ENCODE measurements around the gene PALM2AKAP2.

PALM2AKAP2 gene

GRCh38 chr9:109771796-109772531 is 8.0 kb upstream of the PALM2AKAP2 start:
- DNase-seq (ENCODE audit: low read depth), result no peak

GRCh38 chr9:109775516-109775915 is 4.5 kb upstream of the PALM2AKAP2 start:
- DNase-seq (ENCODE audit: low read depth), result no peak

DNA sequence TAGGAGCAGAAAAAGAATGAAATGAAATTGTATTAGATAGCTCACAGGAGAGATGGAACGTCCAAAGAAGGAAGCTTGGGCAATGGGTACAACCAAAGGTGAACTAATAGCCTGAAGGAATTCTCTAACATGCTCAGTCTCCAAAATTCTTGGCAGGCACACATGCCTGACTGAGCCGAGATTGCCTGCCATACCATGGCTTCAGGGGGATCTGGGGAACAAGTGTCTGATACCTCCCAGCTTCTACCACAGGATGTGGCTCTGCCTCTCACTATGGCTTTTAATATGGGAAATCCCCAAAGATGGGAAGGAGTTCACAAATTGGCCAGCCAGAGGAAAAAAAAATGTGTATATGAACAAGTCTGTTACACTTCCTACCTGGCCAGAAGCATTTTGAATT is 3.6 kb upstream of the PALM2AKAP2 start:
- DNase-seq (ENCODE audit: low read depth), result no peak

GRCh38 chr9:109780453-109781033 is 545 bp downstream of the PALM2AKAP2 start:
- no peak for DNase-seq (ENCODE audit: low read depth)

- DNase-seq (ENCODE audit: low read depth), result no peak
Measured at GRCh38 chr9:109781086-109781485, 1.1 kb downstream of the PALM2AKAP2 start.

DNA sequence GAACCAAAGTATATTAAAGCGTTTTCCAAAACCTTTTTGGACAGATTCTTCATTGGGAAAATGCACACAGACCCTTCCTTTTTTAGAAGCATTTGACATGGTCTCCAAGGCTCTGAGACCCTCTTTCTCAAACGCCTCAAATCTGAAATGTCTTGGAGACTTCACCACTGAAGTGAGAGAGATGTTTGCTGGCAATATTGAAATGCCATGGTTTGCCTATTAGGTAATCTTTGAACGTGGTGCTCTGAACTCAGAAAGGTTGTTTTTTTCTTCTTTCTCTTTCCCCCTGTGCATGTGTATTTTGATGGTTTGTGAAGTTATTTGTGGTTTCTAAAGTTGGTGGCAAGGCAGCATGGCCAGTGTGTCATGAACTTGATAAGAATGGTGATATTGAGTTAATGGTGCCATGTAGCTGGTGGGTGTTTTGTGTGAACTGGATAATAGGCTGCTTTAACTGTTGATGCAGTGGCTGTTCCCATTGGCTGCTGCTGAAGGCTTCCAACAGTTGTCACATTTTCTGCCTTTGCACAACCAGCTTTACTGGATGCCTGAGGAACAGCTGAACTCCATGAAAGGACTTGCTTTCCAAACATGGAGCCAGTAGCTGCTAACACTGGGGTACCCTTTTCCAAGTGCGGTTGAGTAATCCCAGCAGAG is 1.7 kb downstream of the PALM2AKAP2 start:
- no peak for DNase-seq (ENCODE audit: low read depth)

- DNase-seq (ENCODE audit: low read depth), result no peak
Measured at GRCh38 chr9:109787735-109788134, 7.7 kb downstream of the PALM2AKAP2 start.

DNA sequence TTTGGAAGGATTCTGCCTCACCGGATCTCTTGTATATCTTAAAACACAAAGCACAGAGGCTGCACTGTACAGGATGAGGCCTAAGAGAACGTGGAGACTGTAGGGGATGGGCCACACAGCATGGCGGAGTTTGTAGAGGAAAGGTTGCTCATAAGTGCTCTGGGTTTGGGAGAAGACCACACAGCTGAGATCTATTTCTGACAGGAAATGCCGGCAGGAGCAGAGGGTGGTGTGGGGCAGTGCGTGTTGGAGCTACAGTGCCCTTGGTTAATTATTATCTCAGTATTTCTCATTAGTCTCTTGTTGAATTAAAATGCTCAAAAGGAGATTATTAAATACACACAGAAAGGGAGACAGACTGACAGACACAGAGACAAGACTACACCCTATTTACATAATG is 9.6 kb downstream of the PALM2AKAP2 start:
- DNase-seq (ENCODE audit: low read depth), result no peak

- DNase-seq (ENCODE audit: low read depth), result no peak
Measured at GRCh38 chr9:109789971-109790370, 10.0 kb downstream of the PALM2AKAP2 start.

DNA sequence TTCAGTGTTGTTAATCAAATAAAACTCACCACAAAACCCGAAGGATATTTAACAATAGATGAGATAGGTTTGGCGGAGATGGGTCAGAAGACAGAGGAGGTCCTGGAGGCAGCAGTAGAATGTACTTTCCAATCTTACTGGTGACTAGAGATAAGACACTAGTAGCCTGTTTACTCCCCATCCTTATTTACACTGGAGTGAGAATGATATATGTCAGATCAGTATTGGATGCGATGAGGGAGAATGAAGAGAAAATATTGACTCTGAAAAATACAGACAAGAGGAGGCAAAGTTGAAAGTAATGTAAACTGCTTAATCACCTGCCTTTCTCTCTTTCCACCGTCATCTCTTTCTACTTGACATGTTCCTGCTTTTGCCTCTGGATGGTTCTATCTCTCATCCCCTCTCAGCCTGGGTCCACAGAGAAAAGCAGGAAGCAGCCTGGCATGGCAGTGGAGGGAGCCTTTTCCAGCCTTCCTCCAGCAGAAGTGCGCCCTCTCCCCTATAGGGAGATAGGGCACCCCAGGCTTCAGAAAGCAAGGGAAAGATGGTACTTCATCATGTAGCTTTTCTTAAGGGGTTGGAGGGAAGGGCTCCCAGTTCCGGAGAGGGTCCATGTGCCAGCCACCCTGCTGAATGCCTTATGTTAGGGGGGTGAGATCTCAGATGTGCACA is 11.1 kb downstream of the PALM2AKAP2 start:
- no peak for DNase-seq (ENCODE audit: low read depth)

DNA sequence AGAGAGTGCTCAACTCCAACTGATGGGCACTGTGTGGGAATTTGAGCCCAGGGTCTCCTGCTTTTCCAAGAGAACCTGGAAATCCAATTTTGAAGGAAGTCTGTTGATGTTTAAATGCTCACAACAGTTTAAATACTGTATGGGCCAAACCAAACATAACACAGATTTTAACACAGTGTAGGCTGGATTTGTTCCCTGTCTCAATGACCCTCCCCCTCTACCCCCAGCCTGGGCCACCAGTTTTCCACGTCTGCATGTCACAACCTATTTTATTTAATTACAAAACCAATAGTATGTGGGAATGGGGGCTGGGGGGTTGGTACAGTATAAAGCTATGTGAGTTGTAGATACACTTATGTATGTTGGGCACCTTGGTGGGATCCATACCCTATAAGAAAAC is 11.7 kb downstream of the PALM2AKAP2 start:
- DNase-seq (ENCODE audit: low read depth), result no peak

DNA sequence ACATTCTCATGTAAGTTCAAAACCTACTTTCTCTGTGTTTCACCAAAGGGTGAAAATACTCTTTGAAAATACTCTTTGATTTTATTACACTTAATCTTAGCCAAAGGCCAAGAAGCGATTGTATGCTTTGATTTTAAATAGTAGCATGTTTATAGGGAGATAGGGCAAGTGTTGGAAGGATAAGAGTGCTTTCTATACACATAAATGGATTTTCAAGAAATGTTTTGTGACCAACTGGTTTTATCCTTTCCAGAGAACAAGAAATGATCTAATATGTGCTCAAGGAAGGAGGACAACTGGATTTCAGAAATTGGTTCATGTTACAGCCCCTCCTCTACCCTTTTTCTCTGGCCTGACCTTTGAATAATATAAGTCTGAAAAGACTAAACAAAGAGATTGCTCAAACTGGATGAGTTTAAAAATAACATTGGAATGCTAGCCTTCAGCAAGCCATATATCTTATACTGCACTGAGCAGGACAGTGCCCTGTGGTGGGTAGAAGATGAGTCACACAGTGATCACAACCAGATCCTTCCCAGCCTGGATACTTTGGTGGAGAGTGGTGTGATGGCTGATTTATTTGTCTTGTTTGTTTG is 13.1 kb downstream of the PALM2AKAP2 start:
- DNase-seq (ENCODE audit: low read depth), result no peak

- DNase-seq (ENCODE audit: low read depth), result no peak
Measured at GRCh38 chr9:109793921-109794320, 13.9 kb downstream of the PALM2AKAP2 start.

DNA sequence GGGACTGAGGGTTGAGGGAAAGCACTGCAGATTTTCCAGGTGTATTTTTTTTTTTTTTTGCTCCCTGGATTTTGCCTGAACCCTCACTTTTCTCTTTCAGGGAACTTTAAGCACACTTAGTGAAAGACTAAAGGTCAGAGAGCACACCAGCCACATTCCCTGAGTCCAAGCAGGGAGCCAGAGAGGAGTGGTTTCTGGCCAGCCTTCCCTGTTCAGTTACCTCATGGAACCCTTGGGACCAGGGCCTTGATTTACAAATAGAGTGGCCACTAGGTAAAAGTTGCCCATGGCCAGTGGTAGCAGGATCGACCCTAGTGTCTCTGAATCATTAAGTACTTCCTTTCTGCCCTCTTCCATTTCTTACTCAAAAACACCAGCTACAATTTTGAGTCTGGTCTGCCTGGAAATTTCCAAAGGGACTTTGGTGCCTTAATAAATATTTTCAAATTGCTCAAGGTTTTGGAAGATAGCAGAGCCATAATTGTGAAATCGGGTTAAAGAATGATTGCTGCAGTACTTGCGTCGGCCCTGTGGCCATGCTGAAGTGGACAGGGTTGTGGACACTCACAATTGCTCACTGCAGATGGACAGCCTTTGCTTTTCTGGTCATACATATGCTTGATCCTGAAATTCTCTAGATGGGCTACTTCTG is 14.5 kb downstream of the PALM2AKAP2 start:
- no peak for DNase-seq (ENCODE audit: low read depth)

GRCh38 chr9:109795613-109796012 is 15.6 kb downstream of the PALM2AKAP2 start:
- no peak for DNase-seq (ENCODE audit: low read depth)

GRCh38 chr9:109796078-109796477 is 16.1 kb downstream of the PALM2AKAP2 start:
- no peak for DNase-seq (ENCODE audit: low read depth)

GRCh38 chr9:109797006-109797405 is 17.0 kb downstream of the PALM2AKAP2 start:
- DNase-seq (ENCODE audit: low read depth), result no peak

DNA sequence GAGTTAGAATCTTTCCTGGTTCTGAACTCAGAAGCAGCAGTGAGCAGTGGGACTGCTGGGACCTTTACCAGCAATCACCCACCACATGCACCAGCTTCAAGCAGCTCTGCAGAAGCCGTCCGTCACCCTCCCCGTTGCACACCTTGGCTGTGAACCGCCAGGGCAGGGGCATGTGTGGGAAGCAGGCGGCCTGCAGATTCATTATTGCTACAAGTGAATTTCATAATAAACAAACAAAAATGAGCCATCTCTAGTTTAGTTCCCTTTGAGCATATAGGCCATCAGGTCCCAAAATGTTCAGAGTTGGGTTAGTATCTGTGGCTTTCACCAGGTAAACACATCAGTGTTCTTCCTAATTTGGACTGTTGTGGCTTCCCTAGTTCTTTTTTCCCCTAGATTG is 17.5 kb downstream of the PALM2AKAP2 start:
- no peak for DNase-seq (ENCODE audit: low read depth)

DNA sequence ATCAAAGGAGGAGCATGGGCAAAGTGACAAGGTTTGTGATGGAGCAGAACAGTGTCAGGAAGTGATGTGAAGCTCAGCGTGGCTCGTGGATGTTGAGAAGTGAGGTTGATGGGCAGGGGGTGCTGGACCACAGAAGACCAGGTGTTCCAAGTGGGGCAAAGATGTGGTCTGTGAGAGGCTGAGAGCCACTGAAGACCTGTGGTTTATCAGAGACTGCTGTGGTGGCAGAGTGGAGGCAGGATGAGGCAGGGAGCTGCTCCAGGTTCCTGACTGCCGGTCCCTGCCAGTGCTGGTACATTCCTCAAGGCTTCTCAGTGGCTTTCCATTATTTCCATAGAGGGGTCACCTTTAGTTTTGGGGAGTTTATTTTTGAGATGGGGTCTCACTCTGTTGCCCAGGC is 19.1 kb downstream of the PALM2AKAP2 start:
- DNase-seq (ENCODE audit: low read depth), result no peak

- no peak for DNase-seq (ENCODE audit: low read depth)
Measured at GRCh38 chr9:109799792-109800191, 19.8 kb downstream of the PALM2AKAP2 start.

DNA sequence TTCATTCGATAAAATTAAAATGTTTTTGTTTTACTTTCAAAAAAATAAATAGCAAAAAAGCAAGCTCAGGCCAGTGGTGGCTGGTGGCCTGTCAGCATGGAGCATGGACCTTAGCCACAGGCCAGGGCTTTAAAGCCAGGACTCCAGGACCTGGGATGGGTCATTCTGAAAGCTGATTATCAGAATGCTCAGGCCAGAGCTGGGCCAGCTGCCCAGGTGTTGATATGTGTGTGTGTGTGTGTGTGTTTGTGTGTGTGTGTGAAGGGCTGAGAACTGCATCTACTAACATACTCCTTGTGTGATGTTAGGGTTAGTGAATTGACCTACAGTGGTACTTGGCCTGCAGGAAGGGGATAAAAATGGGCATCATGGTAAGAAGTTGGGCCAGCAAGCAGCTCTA is 21.5 kb downstream of the PALM2AKAP2 start:
- no peak for DNase-seq (ENCODE audit: low read depth)

DNA sequence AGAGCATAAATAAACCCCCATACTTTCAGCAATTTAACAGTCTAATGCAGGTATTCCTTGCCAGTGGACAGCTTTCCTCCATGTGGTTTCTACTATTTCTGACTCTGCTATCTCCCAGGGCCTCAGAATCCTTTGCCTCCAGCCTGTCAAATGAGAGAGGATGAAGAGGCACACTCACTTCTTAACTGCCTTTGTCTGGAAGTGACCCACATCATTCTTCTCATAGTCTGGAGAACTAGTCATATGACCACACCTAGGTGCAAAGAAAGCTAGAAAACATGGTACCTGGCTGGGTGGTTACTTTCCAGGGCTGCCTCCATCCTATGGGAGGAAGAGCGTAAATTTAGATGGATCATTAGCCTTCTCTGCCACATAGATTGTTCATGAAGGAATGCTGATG is 22.5 kb downstream of the PALM2AKAP2 start:
- DNase-seq (ENCODE audit: low read depth), result no peak

Data from stimulated activated CD8-positive, alpha-beta memory T cell treated with anti-CD3 and anti-CD28 coated beads, Interleukin-15, amount 100 ng/mL, for 1 hour (primary cell).